ENCODE measurements around the gene ITGAD.

DNA sequence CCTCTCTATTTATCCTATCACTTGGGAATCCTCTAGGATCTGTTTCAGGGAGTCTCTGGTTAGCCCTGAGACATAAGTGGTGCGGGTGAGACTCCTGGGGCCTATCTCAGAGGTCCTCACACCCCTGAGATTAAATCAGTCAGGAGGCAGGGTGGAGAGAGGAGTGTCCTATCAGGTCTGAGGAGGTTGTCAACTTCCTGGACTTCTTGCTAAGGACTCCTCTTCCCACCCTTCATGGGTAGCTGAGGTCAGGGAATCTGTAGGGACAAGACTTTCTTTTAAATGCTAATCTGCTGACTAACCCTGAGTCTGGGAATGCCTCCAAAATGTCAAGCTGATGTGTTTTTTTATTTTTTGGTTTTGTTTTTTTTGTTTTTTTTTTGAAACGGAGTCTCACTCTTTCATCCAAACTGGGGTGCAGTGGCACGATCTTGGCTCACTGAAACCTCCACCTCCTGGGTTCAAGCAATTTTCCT is 59.5 kb downstream of the ITGAD start:
- TF ChIP-seq, protein P1, sequence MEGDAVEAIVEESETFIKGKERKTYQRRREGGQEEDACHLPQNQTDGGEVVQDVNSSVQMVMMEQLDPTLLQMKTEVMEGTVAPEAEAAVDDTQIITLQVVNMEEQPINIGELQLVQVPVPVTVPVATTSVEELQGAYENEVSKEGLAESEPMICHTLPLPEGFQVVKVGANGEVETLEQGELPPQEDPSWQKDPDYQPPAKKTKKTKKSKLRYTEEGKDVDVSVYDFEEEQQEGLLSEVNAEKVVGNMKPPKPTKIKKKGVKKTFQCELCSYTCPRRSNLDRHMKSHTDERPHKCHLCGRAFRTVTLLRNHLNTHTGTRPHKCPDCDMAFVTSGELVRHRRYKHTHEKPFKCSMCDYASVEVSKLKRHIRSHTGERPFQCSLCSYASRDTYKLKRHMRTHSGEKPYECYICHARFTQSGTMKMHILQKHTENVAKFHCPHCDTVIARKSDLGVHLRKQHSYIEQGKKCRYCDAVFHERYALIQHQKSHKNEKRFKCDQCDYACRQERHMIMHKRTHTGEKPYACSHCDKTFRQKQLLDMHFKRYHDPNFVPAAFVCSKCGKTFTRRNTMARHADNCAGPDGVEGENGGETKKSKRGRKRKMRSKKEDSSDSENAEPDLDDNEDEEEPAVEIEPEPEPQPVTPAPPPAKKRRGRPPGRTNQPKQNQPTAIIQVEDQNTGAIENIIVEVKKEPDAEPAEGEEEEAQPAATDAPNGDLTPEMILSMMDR (IDR thresholded peaks at IDR 0.05; ENCODE audit: low read depth, low read length, poor library complexity, severe bottlenecking), result no peak
- no peak for TF ChIP-seq EZH2phosphoT487 (IDR thresholded peaks at IDR 0.05; ENCODE audit: borderline replicate concordance, low read length)
